HG02884 (cell line): ENCODE data around the gene LTBP1.
"Not testable (repeated sequence)": the region's sequence is repeated elsewhere in the genome, so short reads cannot be mapped to it uniquely, and the experiment has no call there.

ENCODE experiments used
- ATAC-seq: cut with Tn5 transposase; IDR thresholded peaks from one replicate; pipeline ENCODE4 v1.9.1; 2021; ENCODE audit warnings: mild to moderate bottlenecking, moderate library complexity; ENCODE audit not compliant: unreplicated experiment

The LTBP1 gene

GRCh38 chr2:33437815-33438214, 491.1 kb downstream of the LTBP1 start:
- no peak for ATAC-seq

- no peak for ATAC-seq
These were observed 494.6 kb downstream of the LTBP1 start for GRCh38 chr2:33441235-33441810.

GRCh38 chr2:33442052-33442451, 495.3 kb downstream of the LTBP1 start:
- ATAC-seq: not testable (repeated sequence)

- no peak for ATAC-seq
These were observed 495.9 kb downstream of the LTBP1 start for GRCh38 chr2:33442528-33443079.

- no peak for ATAC-seq
These were observed 496.6 kb downstream of the LTBP1 start for GRCh38 chr2:33443274-33443829.

- ATAC-seq: no peak
These were observed 498.2 kb downstream of the LTBP1 start for GRCh38 chr2:33444967-33445366.

GRCh38 chr2:33448220-33448899, 501.6 kb downstream of the LTBP1 start:
- no peak for ATAC-seq
